GM12878 (cell line): ENCODE data around the gene TMEM45A. TPM values are rescaled to one million over a fixed set of nuclear protein-coding genes. Genes with fewer than 3 reads are reported as not detected.

Experiments used
- ATAC-seq: fragments of 200-7000 bp; cut with Tn5 transposase; 3 replicates; pipeline ENCODE4 v1.9.1; 2020; ENCODE audit warnings: mild to moderate bottlenecking, moderate library complexity
- BruUV-seq: library from RNA; stranded (reverse); fragments of 400-500 nt; replicated peaks from 2 replicates; lab custom pipeline; 2021; lab: Mats Ljungman, UMichigan
- CTCF ChIA-PET: fragments of 300-600 bp; sonication (Branson Sonifier 250); formaldehyde crosslinking; extraction: SDS; loops from one replicate; lab custom pipeline; 2021; ENCODE audit warnings: inconsistent platforms; lab: Yijun Ruan, JAX
- POLR2A ChIA-PET: fragments of 350-600 bp; formaldehyde crosslinking; extraction: SDS; loops from one replicate; lab custom pipeline; 2021; ENCODE audit warnings: inconsistent platforms; lab: Charles Lee
- RAD21 ChIA-PET: fragments of 300-600 bp; sonication (Branson Sonifier 250); formaldehyde crosslinking; loops from one replicate; lab custom pipeline; 2023; ENCODE audit warnings: antibody characterized with exemption; ENCODE audit not compliant: unreplicated experiment; lab: Charles Lee
- SMC1A ChIA-PET: fragments of 300-600 bp; sonication (Branson Sonifier 250); formaldehyde crosslinking; loops from one replicate; lab custom pipeline; 2023; ENCODE audit not compliant: unreplicated experiment, uncharacterized antibody; lab: Charles Lee
- DNase-seq: peaks from one replicate; pipeline ENCODE4 v3.0.0-alpha.2; 2011; ENCODE audit warnings: low read depth, low spot score
- FAIRE-seq: peaks from 3 replicates; lab custom pipeline; 2011; peaks lifted over from hg19 to GRCh38; lab: Jason Lieb, UNC
- H2AFZ ChIP-seq: 2 replicates; pipeline ENCODE4 v1.6.0; 2011; ENCODE audit warnings: low read depth, low read length, control low read depth; ENCODE audit not compliant: control insufficient read depth
- H3K27ac ChIP-seq: 2 replicates; pipeline ENCODE4 v1.5.1; 2011; ENCODE audit warnings: control low read depth; ENCODE audit not compliant: control insufficient read depth, insufficient read depth
- H3K27me3 ChIP-seq, 2 experiments: replicated peaks in 1 of 2; 2 replicates each; pipeline versions ENCODE4 v1.6.0 to v1.6.1; 2011; ENCODE audit warnings: low read length in 1 of 2; ENCODE audit not compliant: control insufficient read depth in 2 of 2, insufficient read depth in 2 of 2
- H3K36me3 ChIP-seq, 2 experiments: 2 replicates each; pipeline ENCODE4 v1.5.1; 2011; ENCODE audit warnings: low read length in 1 of 2; ENCODE audit not compliant: control insufficient read depth in 2 of 2, insufficient read depth in 2 of 2
- H3K4me1 ChIP-seq: 2 replicates; pipeline ENCODE4 v1.6.1; 2011; ENCODE audit warnings: mild to moderate bottlenecking, low read length, moderate library complexity, mixed read lengths; ENCODE audit not compliant: control insufficient read depth, insufficient read depth
- H3K4me2 ChIP-seq: 2 replicates; pipeline ENCODE4 v1.6.0; 2011; ENCODE audit warnings: control low read depth; ENCODE audit not compliant: control insufficient read depth, insufficient read depth
- H3K4me3 ChIP-seq: fragments of 200-600 bp; sonication (generic); 2 replicates; pipeline ENCODE4 v1.5.1; 2016
- H3K79me2 ChIP-seq: 2 replicates; pipeline ENCODE4 v1.6.0; 2011; ENCODE audit warnings: low read length; ENCODE audit not compliant: control insufficient read depth, insufficient read depth
- H3K9ac ChIP-seq: 2 replicates; pipeline ENCODE4 v1.8.0; 2011; ENCODE audit warnings: low read length, control low read depth, mixed read lengths; ENCODE audit not compliant: control insufficient read depth, insufficient read depth
- H3K9me3 ChIP-seq: replicated peaks from 3 replicates; pipeline ENCODE4 v1.5.1; 2011; ENCODE audit warnings: mild to moderate bottlenecking, low read length; ENCODE audit not compliant: control insufficient read depth, insufficient read depth
- H4K20me1 ChIP-seq: 2 replicates; pipeline ENCODE4 v1.6.0; 2011; ENCODE audit not compliant: control insufficient read depth, insufficient read depth
- CHD2 ChIP-seq: IDR thresholded peaks from 2 replicates; pipeline ENCODE4 v1.6.1; 2011; ENCODE audit warnings: low read depth, low read length, improper control_type of control experiment, borderline replicate concordance
- CHD4 ChIP-seq: fragments of 200-600 bp; sonication (generic); IDR thresholded peaks from 2 replicates; pipeline ENCODE4 v1.6.1; 2016; ENCODE audit warnings: mild to moderate bottlenecking
- DPF2 ChIP-seq: fragments of 450-650 bp; IDR thresholded peaks from 2 replicates; pipeline ENCODE4 v1.6.1; 2017; ENCODE audit warnings: mild to moderate bottlenecking
- ETV6 ChIP-seq, 2 experiments: fragments of 450-650 bp in 1 of 2; IDR thresholded peaks in 1 of 2; conservative IDR thresholded peaks in 1 of 2; 2 replicates each; pipeline ENCODE4 v1.6.1; 2014; ENCODE audit warnings: antibody characterized with exemption in 1 of 2, borderline replicate concordance in 1 of 2, low read depth in 1 of 2, mild to moderate bottlenecking in 1 of 2, moderate library complexity in 1 of 2
- IKZF1 ChIP-seq: fragments of 450-650 bp; conservative IDR thresholded peaks from 2 replicates; pipeline ENCODE4 v1.6.1; 2017; ENCODE audit warnings: antibody characterized with exemption, mild to moderate bottlenecking
- LARP7 ChIP-seq: fragments of 450-650 bp; IDR thresholded peaks from 2 replicates; pipeline ENCODE4 v1.6.1; 2017; ENCODE audit warnings: mild to moderate bottlenecking
- MEF2A ChIP-seq: IDR thresholded peaks from 2 replicates; pipeline ENCODE4 v1.6.1; 2011; ENCODE audit warnings: low read depth, mild to moderate bottlenecking, low read length, moderate library complexity; ENCODE audit not compliant: insufficient read depth
- NFXL1 ChIP-seq: fragments of 450-650 bp; IDR thresholded peaks from 2 replicates; pipeline ENCODE4 v1.6.1; 2017; ENCODE audit warnings: antibody characterized with exemption, mild to moderate bottlenecking, borderline replicate concordance
- NFYB ChIP-seq: IDR thresholded peaks from 2 replicates; pipeline ENCODE4 v1.6.1; 2011; ENCODE audit warnings: low read depth, mild to moderate bottlenecking, low read length, improper control_type of control experiment, moderate library complexity; ENCODE audit not compliant: insufficient read depth
- PBX3 ChIP-seq: IDR thresholded peaks from 2 replicates; pipeline ENCODE4 v1.6.1; 2011; ENCODE audit warnings: mild to moderate bottlenecking, low read depth, low read length, moderate library complexity; ENCODE audit not compliant: insufficient replicate concordance
- RFX5 ChIP-seq: IDR thresholded peaks from 2 replicates; pipeline ENCODE4 v1.6.1; 2011; ENCODE audit warnings: low read depth, low read length, improper control_type of control experiment
- SMAD1 ChIP-seq: fragments of 450-650 bp; IDR thresholded peaks from 2 replicates; pipeline ENCODE4 v1.6.1; 2018; ENCODE audit warnings: mild to moderate bottlenecking, low read depth; ENCODE audit not compliant: partially characterized antibody
- SREBF2 ChIP-seq: IDR thresholded peaks from 2 replicates; pipeline ENCODE4 v1.6.1; 2012; ENCODE audit warnings: mild to moderate bottlenecking, low read length
- ZNF217 ChIP-seq: fragments of 450-650 bp; IDR thresholded peaks from 2 replicates; pipeline ENCODE4 v1.6.1; 2017; ENCODE audit warnings: antibody characterized with exemption, mild to moderate bottlenecking
- WGBS: methylation state at CpG from one replicate; pipeline ENCODE4 v1.1.6; 2016; ENCODE audit warnings: low lambda C conversion rate; ENCODE audit not compliant: insufficient replicate concordance, insufficient coverage; ENCODE audit errors: missing lambda C conversion rate; 5-methylcytosine and 5-hydroxymethylcytosine counted together
- in situ Hi-C: fragments of 300-500 bp; cut with MboI; formaldehyde crosslinking; loops from 9 replicates; pipeline ENCODE4 v1.14.3; 2018; ENCODE audit warnings: mixed read lengths
- intact Hi-C: fragments of 100-400 bp; cut with micrococcal nuclease; formaldehyde crosslinking; loops from one replicate; pipeline ENCODE4 v1.14.2; 2022; ENCODE audit not compliant: unreplicated experiment
- polyA plus RNA-seq, 11 experiments: library from polyadenylated mRNA; depleted of rRNA in 4 of 11; unstranded in 6 of 11; stranded (reverse) in 5 of 11; fragments of >200 nt; fragmentation: Nextera tagmentation in 4 of 11; fragmentation: Illumina TruSeq in 1 of 11; extraction: Ambion mirVana in 4 of 11; extraction: Trizol in 1 of 11; gene quantifications; 1 replicate in 1 of 11; 2 replicates in 10 of 11; pipeline versions ENCODE4 v1.2.1 to v1.2.3, GENCODE V29; 2011 to 2016; ENCODE audit warnings: inconsistent platforms in 2 of 11, missing spikeins in 2 of 11, low read depth in 1 of 11
- total RNA-seq, 4 experiments: library from RNA; depleted of rRNA in 3 of 4; stranded (reverse); fragments of >200 nt in 3 of 4; fragmentation: Illumina TruSeq in 1 of 4; extraction: Trizol in 1 of 4; gene quantifications; 2 replicates each; pipeline versions ENCODE4 v1.2.1 to v1.2.3, GENCODE V29; 2013 to 2021
- TF ChIP-seq, protein P1 (sequence below): IDR thresholded peaks from 2 replicates; pipeline ENCODE4 v1.6.1; 2012; ENCODE audit warnings: low read depth, low read length, improper control_type of control experiment
- TF ChIP-seq, protein P2 (sequence below): IDR thresholded peaks from 2 replicates; pipeline ENCODE4 v1.6.1; 2011; ENCODE audit warnings: borderline replicate concordance, low read depth, mild to moderate bottlenecking, moderate library complexity, mixed read lengths, low read length; ENCODE audit not compliant: insufficient read depth; ENCODE audit errors: extremely low read length
- TF ChIP-seq, protein P3 (sequence below): fragments of 450-650 bp; formaldehyde crosslinking; IDR thresholded peaks from 2 replicates; pipeline ENCODE4 v1.4.0; 2020; ENCODE audit warnings: mild to moderate bottlenecking, moderate library complexity

TMEM45A gene
- total and polyA plus RNA-seq, 10 of the 15 experiments (the other 5 are each of a cell fraction or from before 2014, with no cell fraction given), result 0.34 to 5.3 (median 0.83) TPM

- in situ Hi-C loops, result no loop called here
- intact Hi-C loops, result no loop called here
- FAIRE-seq, result no peak
- WGBS, result 19% methylated on average over 1 of the region's 1 CpG
- Histone ChIP-seq H3K79me2 (no peaks in the 10 kb centered on the region), H3K27ac (no peak overlapping the region), H3K4me2 (no peak overlapping the region), H3K4me1 (no peaks in the 10 kb centered on the region), H2AFZ (peak overlapping the region; percentile 16; the same call in 1 of the 2 replicates), H3K9me3 (no peaks in the 10 kb centered on the region; the same call in 2 of the 3 replicates), H3K27me3 (no peaks in the 10 kb centered on the region), H4K20me1 (no peaks in the 10 kb centered on the region), H3K36me3 (no peaks in the 10 kb centered on the region), H3K4me3 (no peak overlapping the region), H3K9ac (no peak overlapping the region)
- SMC1A ChIA-PET, result no interaction called here
- DNase-seq, result no peak
- BruUV-seq, result no TSS peak
- CTCF ChIA-PET, result no interaction called here
- RAD21 ChIA-PET, result no interaction called here
- peak; percentile 25; the same call in 1 of the 3 replicates for ATAC-seq
- POLR2A ChIA-PET, result no interaction called here
- TF ChIP-seq ETV6 (conservative IDR thresholded peaks at IDR 0.05 in 1 of 2, IDR thresholded peaks at IDR 0.05 in 1 of 2; ENCODE audit: borderline replicate concordance in 1 of 2, low read depth in 1 of 2) (no peak), NFXL1 (no peak), PBX3 (no peak), RFX5 (no peak), CHD2 (no peak), SREBF2 (no peak), ZNF217 (no peak), MEF2A (no peak), LARP7 (no peak), IKZF1 (no peak), CHD4 (no peak), DPF2 (no peak), NFYB (no peak), SMAD1 (no peak)
- TF ChIP-seq, protein P1, sequence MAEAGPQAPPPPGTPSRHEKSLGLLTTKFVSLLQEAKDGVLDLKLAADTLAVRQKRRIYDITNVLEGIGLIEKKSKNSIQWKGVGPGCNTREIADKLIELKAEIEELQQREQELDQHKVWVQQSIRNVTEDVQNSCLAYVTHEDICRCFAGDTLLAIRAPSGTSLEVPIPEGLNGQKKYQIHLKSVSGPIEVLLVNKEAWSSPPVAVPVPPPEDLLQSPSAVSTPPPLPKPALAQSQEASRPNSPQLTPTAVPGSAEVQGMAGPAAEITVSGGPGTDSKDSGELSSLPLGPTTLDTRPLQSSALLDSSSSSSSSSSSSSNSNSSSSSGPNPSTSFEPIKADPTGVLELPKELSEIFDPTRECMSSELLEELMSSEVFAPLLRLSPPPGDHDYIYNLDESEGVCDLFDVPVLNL, result no peak
- TF ChIP-seq, protein P2, sequence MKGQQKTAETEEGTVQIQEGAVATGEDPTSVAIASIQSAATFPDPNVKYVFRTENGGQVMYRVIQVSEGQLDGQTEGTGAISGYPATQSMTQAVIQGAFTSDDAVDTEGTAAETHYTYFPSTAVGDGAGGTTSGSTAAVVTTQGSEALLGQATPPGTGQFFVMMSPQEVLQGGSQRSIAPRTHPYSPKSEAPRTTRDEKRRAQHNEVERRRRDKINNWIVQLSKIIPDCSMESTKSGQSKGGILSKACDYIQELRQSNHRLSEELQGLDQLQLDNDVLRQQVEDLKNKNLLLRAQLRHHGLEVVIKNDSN, result no peak
- TF ChIP-seq, protein P3, sequence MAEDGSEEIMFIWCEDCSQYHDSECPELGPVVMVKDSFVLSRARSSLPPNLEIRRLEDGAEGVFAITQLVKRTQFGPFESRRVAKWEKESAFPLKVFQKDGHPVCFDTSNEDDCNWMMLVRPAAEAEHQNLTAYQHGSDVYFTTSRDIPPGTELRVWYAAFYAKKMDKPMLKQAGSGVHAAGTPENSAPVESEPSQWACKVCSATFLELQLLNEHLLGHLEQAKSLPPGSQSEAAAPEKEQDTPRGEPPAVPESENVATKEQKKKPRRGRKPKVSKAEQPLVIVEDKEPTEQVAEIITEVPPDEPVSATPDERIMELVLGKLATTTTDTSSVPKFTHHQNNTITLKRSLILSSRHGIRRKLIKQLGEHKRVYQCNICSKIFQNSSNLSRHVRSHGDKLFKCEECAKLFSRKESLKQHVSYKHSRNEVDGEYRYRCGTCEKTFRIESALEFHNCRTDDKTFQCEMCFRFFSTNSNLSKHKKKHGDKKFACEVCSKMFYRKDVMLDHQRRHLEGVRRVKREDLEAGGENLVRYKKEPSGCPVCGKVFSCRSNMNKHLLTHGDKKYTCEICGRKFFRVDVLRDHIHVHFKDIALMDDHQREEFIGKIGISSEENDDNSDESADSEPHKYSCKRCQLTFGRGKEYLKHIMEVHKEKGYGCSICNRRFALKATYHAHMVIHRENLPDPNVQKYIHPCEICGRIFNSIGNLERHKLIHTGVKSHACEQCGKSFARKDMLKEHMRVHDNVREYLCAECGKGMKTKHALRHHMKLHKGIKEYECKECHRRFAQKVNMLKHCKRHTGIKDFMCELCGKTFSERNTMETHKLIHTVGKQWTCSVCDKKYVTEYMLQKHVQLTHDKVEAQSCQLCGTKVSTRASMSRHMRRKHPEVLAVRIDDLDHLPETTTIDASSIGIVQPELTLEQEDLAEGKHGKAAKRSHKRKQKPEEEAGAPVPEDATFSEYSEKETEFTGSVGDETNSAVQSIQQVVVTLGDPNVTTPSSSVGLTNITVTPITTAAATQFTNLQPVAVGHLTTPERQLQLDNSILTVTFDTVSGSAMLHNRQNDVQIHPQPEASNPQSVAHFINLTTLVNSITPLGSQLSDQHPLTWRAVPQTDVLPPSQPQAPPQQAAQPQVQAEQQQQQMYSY, result no peak
These were observed 45.9 kb downstream of the TMEM45A start for GRCh38 chr3:100538339-100538706.
